HG03064 (cell line): ENCODE results near the gene PRR5.

Source experiments
- ATAC-seq: cut with Tn5 transposase; IDR thresholded peaks from one replicate; pipeline ENCODE4 v1.9.1; 2021; ENCODE audit warnings: low read depth; ENCODE audit not compliant: unreplicated experiment

PRR5 gene

GRCh38 chr22:44691796-44692661 lies 10.0 kb upstream of the PRR5 start:
- no peak for ATAC-seq

- ATAC-seq = no peak
These were observed 9.4 kb upstream of the PRR5 start for GRCh38 chr22:44692662-44693007.

DNA sequence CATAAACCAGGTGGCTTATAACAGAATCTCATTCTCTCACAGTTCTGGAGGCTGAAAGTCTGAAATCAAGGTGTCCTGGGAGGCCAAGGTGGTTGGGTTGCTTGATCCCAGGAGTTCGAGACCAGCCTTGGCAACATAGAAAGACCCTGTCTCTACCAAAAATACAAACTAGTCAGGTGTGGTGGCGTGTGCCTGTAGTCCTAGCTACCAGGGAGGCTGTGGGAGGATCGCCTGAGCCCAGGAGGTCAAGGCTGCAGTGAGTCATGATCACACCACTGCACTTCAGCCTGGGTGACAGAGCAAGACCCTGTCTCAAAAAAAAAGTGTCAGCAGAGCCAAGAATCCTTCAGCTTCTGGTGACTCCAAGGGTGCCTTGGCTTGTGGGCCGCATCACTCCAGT lies 8.9 kb upstream of the PRR5 start:
- ATAC-seq = no peak

GRCh38 chr22:44693756-44694155 lies 8.2 kb upstream of the PRR5 start:
- ATAC-seq = no peak

DNA sequence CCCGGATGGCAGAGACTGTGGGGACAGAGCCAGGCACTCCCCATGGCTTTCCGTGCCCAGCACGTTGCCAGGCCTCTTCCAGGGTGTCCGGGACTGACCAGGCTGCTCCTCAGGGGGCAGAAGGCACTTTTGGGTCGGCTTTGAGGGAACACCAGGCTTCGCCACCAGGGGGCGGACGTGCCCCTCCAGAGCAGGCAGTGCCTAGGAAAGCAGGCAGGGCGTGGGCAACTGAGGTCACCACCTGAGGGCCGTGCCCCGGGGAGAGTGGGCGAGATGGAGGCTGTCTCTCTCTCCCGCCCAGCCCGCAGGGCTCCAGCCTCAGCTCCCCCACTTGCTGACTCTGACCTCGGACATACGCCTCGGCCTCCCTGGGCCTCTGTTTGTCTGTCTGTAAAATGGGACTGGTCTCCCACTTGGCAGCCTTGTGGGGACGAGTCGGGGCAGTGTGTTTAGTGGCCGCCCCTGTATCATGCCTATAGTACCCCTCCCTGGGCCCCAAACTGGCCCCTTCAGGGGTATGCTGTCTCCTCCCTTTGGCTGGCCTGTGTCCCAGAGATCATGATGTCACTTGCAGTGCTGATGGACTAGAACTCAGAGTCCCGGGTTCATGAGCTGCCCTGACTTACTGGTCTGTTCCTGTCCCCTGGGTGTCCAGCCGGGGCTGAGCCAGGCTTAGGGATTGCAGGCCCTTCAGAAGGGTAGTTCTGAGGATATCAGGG lies 4.4 kb upstream of the PRR5 start:
- no peak for ATAC-seq

DNA sequence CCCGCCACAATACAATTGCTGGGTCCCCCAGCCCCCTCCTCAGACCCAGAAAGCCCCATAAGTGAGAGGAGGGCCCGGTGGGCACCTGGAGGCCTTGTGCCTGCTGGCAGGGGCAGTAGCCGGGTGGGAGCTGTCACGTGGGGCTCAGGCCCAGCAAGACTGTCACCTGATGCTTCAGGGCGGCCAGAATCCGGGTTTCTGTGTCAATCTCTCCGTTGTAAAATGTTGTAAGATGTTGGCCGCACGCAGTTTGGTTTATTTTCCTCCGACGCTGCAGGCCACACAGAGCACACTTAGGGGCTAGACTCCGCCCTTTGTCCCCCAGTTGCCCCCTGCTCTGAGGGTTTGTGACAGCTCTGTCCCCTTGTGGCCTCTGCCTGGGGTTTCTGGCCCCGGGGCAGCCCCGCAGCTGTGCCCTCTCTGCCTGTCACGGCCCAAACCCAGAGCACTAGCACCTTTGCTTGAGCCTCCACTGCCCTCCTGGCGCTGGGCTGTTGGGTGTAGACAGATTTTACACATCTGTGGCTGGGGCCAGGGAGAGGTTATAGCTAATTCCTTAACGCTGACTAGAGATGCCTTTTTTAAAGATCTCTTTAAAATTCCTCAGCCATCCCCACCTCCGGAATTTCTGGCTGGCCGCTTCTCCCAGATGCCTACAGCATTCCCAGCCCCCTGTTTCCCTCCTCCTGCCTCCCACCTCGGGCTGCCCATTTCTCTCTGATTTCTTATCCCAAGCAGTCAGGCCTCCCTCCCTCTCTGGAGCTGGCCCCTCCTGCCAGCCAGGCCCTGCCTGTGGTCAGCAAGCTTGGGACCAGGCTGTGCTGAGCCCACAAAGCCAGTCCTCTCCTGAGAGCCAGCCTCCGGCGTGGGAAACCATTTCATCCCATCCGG lies 3.2 kb upstream of the PRR5 start:
- ATAC-seq = no peak

DNA sequence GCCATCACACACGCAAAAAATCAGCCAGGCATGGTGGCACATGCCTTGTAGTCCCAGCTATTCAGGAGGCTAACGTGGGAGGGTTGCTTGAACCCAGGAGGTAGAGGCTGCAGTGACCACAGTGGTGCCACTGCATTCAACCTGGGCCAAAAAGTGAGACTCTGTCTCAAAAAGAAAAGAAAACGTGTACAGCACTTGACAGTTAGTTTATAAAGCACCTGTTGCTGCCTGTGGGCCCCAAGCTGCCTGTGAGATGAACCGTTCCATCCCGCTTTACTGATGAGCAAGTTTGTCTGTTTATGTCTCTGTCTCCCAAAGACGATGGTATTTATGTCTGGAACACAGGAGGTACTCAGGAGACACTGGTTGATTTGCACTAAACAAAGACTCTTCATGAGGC lies 1.5 kb upstream of the PRR5 start:
- ATAC-seq = no peak

DNA sequence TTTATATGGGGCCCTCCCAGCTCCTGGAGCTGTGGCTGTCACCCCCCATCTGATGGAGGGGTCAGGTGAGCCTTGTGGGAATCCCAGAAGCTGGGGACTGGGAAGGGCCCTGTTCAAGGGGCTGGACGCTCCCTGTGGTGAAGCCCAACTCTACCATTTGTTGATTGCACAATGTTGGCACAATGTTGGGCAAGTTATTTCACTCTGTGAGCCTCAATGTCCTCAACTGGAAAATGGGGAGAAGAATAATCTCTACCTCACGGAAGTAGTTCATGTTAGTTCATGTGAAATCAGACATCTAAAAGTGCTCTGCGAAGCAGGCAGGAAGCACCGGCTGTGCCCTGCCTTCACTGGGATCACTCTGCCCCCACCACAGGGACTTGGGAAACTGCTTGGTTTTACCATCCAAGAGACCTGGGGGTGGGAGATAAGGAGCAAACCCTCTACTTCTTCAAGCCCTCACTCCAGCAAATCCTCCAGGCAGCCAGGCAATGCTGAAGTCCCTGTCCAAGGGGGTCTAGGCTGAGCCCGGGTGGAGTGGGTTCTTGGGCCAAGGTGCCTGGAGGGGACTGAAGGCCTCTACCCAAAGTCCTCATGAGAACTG lies 715 bp upstream of the PRR5 start:
- no peak for ATAC-seq

- ATAC-seq = peak; percentile 18
These were observed 635 bp downstream of the PRR5 start for GRCh38 chr22:44702479-44703198.

GRCh38 chr22:44703255-44703870 lies 1.4 kb downstream of the PRR5 start:
- no peak for ATAC-seq

DNA sequence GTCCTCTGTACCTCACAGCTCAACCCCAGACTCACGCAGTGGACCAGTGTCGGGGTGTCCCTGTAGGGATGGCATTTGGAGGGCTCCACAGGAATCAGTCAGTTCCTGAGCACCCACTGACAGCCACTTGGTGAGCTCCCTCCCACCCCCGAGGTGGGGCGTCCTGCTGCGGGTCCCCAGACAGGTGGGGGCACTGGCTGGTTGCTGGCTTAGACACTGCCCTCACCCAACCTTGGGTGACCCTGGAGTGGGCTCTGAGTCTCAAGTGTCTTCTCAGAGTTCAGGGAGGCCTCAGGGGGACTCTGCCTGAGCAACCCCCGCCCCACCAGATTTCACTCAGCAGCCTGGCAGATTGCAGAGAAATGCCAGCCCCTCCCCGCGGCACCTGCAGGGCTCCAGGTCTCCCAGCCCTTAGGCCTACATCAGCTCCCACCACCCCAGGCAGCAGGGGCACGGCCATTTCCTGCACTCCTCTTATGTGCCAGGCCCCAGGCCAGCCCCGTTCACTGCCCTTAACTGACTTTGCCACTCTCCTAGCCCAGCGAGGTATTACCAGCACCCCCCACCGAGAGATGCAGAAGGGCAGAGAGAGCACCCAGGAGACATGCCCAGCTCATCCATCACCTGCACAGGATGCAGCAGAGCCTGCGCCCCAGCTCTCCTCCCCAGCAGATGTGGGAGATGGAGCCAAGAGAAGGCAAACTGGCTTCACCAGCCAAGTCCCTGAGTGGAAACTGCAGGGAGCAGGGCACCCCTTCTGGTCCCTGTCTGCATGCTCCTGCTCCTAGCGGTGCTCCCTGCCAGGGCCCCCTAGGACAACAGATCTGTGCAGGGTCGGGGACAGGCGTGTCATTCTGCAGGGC lies 2.4 kb downstream of the PRR5 start:
- ATAC-seq = no peak

DNA sequence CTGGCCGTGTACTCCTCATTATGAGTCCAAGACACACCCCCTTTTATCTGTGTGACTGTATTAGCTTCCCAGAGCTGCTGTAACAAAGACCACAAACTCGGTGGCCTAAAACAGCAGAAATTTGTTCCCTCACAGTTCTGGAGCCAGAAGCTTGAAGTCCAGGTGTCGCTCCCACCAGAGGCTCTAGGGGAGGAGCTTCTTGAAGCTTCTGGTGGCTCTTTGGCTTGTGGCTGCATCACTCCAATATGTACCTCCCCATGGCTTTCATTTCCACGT lies 3.0 kb downstream of the PRR5 start:
- no peak for ATAC-seq

GRCh38 chr22:44706488-44706887 lies 4.5 kb downstream of the PRR5 start:
- no peak for ATAC-seq

DNA sequence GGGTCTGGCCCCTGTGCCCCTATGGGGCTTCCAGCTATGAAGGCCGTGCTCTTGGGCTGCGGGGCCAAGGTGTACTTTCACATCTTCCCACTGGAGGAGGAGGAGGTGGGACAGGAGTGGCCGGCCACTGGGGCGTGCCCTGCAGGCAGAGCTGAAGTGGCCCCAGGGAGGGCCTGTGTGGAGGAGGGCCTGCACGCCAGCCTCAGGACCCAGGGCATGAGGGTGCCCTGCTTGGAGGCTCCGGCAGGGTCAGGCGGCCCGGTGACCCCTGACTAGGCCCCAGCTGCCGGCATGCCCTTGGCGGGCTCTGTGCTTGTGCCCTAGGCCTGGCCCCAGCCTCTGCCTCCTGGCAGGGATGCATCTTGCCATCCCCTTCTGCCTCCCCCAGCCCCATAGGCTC lies 5.2 kb downstream of the PRR5 start:
- ATAC-seq = no peak

- ATAC-seq = no peak
These were observed 5.7 kb downstream of the PRR5 start for GRCh38 chr22:44707752-44708151.

- no peak for ATAC-seq
These were observed 7.9 kb downstream of the PRR5 start for GRCh38 chr22:44709881-44710392.

- no peak for ATAC-seq
These were observed 8.7 kb downstream of the PRR5 start for GRCh38 chr22:44710474-44711240.

- ATAC-seq = no peak
These were observed 9.2 kb downstream of the PRR5 start for GRCh38 chr22:44711241-44711560.
